Measurements from ENCODE around the gene IL1F10.

Gene IL1F10

GRCh38 chr2:113105047-113105785 is 37.4 kb downstream of the IL1F10 start:
- no peak overlapping the region for H3K4me3 ChIP-seq (ENCODE audit: insufficient read depth, low read depth, low read length, poor library complexity, severe bottlenecking)
- DNase-seq, result no peak

GRCh38 chr2:113111121-113111520 is 43.4 kb downstream of the IL1F10 start:
- Histone ChIP-seq H3K36me3 (ENCODE audit: control insufficient read depth, insufficient read depth, low read length) (no peaks in the 10 kb centered on the region), H3K27ac (ENCODE audit: insufficient read depth, low read length, poor library complexity, severe bottlenecking) (no peak overlapping the region), H3K4me3 (ENCODE audit: insufficient read depth, low read depth, low read length, poor library complexity, severe bottlenecking) (no peak overlapping the region), H3K27me3 (replicated peaks; ENCODE audit: control insufficient read depth, insufficient read depth, low read length, poor library complexity, severe bottlenecking) (no peaks in the 10 kb centered on the region), H3K4me1 (ENCODE audit: control insufficient read depth, insufficient read depth, low read length, poor library complexity, severe bottlenecking) (peaks cover 9% of the 10 kb centered on the region), H3K9me3 (ENCODE audit: control insufficient read depth, low read length) (no peaks in the 10 kb centered on the region)
- DNase-seq, result no peak

More at GRCh38 chr2:113105047-113105785, 37.4 kb downstream of the IL1F10 start:
- H3K36me3 ChIP-seq (ENCODE audit: control insufficient read depth, insufficient read depth, low read length), result no peaks in the 10 kb centered on the region
- H3K27me3 ChIP-seq (replicated peaks; ENCODE audit: control insufficient read depth, insufficient read depth, low read length, poor library complexity, severe bottlenecking), result no peaks in the 10 kb centered on the region
- no peaks in the 10 kb centered on the region for H3K4me1 ChIP-seq (ENCODE audit: control insufficient read depth, insufficient read depth, low read length, poor library complexity, severe bottlenecking)
- no peak overlapping the region for H3K27ac ChIP-seq (ENCODE audit: insufficient read depth, low read length, poor library complexity, severe bottlenecking)
- no peaks in the 10 kb centered on the region for H3K9me3 ChIP-seq (ENCODE audit: control insufficient read depth, low read length)

GRCh38 chr2:113111823-113112287 is 44.1 kb downstream of the IL1F10 start:
- Histone ChIP-seq H3K27ac (ENCODE audit: insufficient read depth, low read length, poor library complexity, severe bottlenecking) (no peak overlapping the region), H3K36me3 (ENCODE audit: control insufficient read depth, insufficient read depth, low read length) (no peaks in the 10 kb centered on the region), H3K9me3 (ENCODE audit: control insufficient read depth, low read length) (no peaks in the 10 kb centered on the region), H3K4me3 (ENCODE audit: insufficient read depth, low read depth, low read length, poor library complexity, severe bottlenecking) (no peak overlapping the region), H3K27me3 (replicated peaks; ENCODE audit: control insufficient read depth, insufficient read depth, low read length, poor library complexity, severe bottlenecking) (no peaks in the 10 kb centered on the region), H3K4me1 (ENCODE audit: control insufficient read depth, insufficient read depth, low read length, poor library complexity, severe bottlenecking) (peaks cover 16% of the 10 kb centered on the region)
- DNase-seq, result no peak

- Histone ChIP-seq H3K27ac (ENCODE audit: insufficient read depth, low read length, poor library complexity, severe bottlenecking) (no peak overlapping the region), H3K4me1 (ENCODE audit: control insufficient read depth, insufficient read depth, low read length, poor library complexity, severe bottlenecking) (peaks cover 16% of the 10 kb centered on the region), H3K36me3 (ENCODE audit: control insufficient read depth, insufficient read depth, low read length) (no peaks in the 10 kb centered on the region), H3K27me3 (replicated peaks; ENCODE audit: control insufficient read depth, insufficient read depth, low read length, poor library complexity, severe bottlenecking) (no peaks in the 10 kb centered on the region), H3K9me3 (ENCODE audit: control insufficient read depth, low read length) (no peaks in the 10 kb centered on the region), H3K4me3 (ENCODE audit: insufficient read depth, low read depth, low read length, poor library complexity, severe bottlenecking) (no peak overlapping the region)
- DNase-seq, result no peak
Measured at GRCh38 chr2:113112441-113112840, 44.7 kb downstream of the IL1F10 start.

- DNase-seq, result no peak
- Histone ChIP-seq H3K9me3 (ENCODE audit: control insufficient read depth, low read length) (no peaks in the 10 kb centered on the region), H3K4me1 (ENCODE audit: control insufficient read depth, insufficient read depth, low read length, poor library complexity, severe bottlenecking) (peaks cover 16% of the 10 kb centered on the region), H3K27ac (ENCODE audit: insufficient read depth, low read length, poor library complexity, severe bottlenecking) (no peak overlapping the region), H3K4me3 (ENCODE audit: insufficient read depth, low read depth, low read length, poor library complexity, severe bottlenecking) (no peak overlapping the region), H3K36me3 (ENCODE audit: control insufficient read depth, insufficient read depth, low read length) (no peaks in the 10 kb centered on the region), H3K27me3 (replicated peaks; ENCODE audit: control insufficient read depth, insufficient read depth, low read length, poor library complexity, severe bottlenecking) (no peaks in the 10 kb centered on the region)
Measured at GRCh38 chr2:113112871-113113270, 45.1 kb downstream of the IL1F10 start.

- H3K27me3 ChIP-seq (replicated peaks; ENCODE audit: control insufficient read depth, insufficient read depth, low read length, poor library complexity, severe bottlenecking), result no peaks in the 10 kb centered on the region
- H3K36me3 ChIP-seq (ENCODE audit: control insufficient read depth, insufficient read depth, low read length), result no peaks in the 10 kb centered on the region
- no peak overlapping the region for H3K27ac ChIP-seq (ENCODE audit: insufficient read depth, low read length, poor library complexity, severe bottlenecking)
- no peak overlapping the region for H3K4me3 ChIP-seq (ENCODE audit: insufficient read depth, low read depth, low read length, poor library complexity, severe bottlenecking)
- no peak for DNase-seq
- peaks cover 16% of the 10 kb centered on the region for H3K4me1 ChIP-seq (ENCODE audit: control insufficient read depth, insufficient read depth, low read length, poor library complexity, severe bottlenecking)
- H3K9me3 ChIP-seq (ENCODE audit: control insufficient read depth, low read length), result no peaks in the 10 kb centered on the region
Measured at GRCh38 chr2:113113807-113114206, 46.0 kb downstream of the IL1F10 start.

GRCh38 chr2:113114224-113114945 is 46.6 kb downstream of the IL1F10 start:
- no peak overlapping the region for H3K27ac ChIP-seq (ENCODE audit: insufficient read depth, low read length, poor library complexity, severe bottlenecking)
- no peaks in the 10 kb centered on the region for H3K36me3 ChIP-seq (ENCODE audit: control insufficient read depth, insufficient read depth, low read length)
- DNase-seq, result no peak
- H3K9me3 ChIP-seq (ENCODE audit: control insufficient read depth, low read length), result no peaks in the 10 kb centered on the region
- H3K4me1 ChIP-seq (ENCODE audit: control insufficient read depth, insufficient read depth, low read length, poor library complexity, severe bottlenecking), result peaks cover 16% of the 10 kb centered on the region
- no peaks in the 10 kb centered on the region for H3K27me3 ChIP-seq (replicated peaks; ENCODE audit: control insufficient read depth, insufficient read depth, low read length, poor library complexity, severe bottlenecking)
- no peak overlapping the region for H3K4me3 ChIP-seq (ENCODE audit: insufficient read depth, low read depth, low read length, poor library complexity, severe bottlenecking)

GRCh38 chr2:113114996-113115395 is 47.2 kb downstream of the IL1F10 start:
- no peak for DNase-seq
- Histone ChIP-seq H3K36me3 (ENCODE audit: control insufficient read depth, insufficient read depth, low read length) (no peaks in the 10 kb centered on the region), H3K27me3 (replicated peaks; ENCODE audit: control insufficient read depth, insufficient read depth, low read length, poor library complexity, severe bottlenecking) (no peaks in the 10 kb centered on the region), H3K9me3 (ENCODE audit: control insufficient read depth, low read length) (no peaks in the 10 kb centered on the region), H3K27ac (ENCODE audit: insufficient read depth, low read length, poor library complexity, severe bottlenecking) (no peak overlapping the region), H3K4me3 (ENCODE audit: insufficient read depth, low read depth, low read length, poor library complexity, severe bottlenecking) (no peak overlapping the region), H3K4me1 (ENCODE audit: control insufficient read depth, insufficient read depth, low read length, poor library complexity, severe bottlenecking) (peaks cover 16% of the 10 kb centered on the region)

- peaks cover 16% of the 10 kb centered on the region for H3K4me1 ChIP-seq (ENCODE audit: control insufficient read depth, insufficient read depth, low read length, poor library complexity, severe bottlenecking)
- peak overlapping the region; percentile 8 for H3K4me3 ChIP-seq (ENCODE audit: insufficient read depth, low read depth, low read length, poor library complexity, severe bottlenecking)
- no peak overlapping the region for H3K27ac ChIP-seq (ENCODE audit: insufficient read depth, low read length, poor library complexity, severe bottlenecking)
- no peaks in the 10 kb centered on the region for H3K36me3 ChIP-seq (ENCODE audit: control insufficient read depth, insufficient read depth, low read length)
- no peaks in the 10 kb centered on the region for H3K9me3 ChIP-seq (ENCODE audit: control insufficient read depth, low read length)
- no peak for DNase-seq
- H3K27me3 ChIP-seq (replicated peaks; ENCODE audit: control insufficient read depth, insufficient read depth, low read length, poor library complexity, severe bottlenecking), result no peaks in the 10 kb centered on the region
Measured at GRCh38 chr2:113116100-113116958, 48.6 kb downstream of the IL1F10 start.
